Mucosa of rectum (tissue), 2 donors: ENCODE measurements around the gene JAZF1.

Experiments used
- H3K27ac ChIP-seq, 2 donors: one replicate each; pipeline ENCODE4 v1.7.0; 2013; ENCODE audit warnings: inconsistent platforms in 2 of 2, low read depth in 2 of 2, low read length in 2 of 2
- H3K27me3 ChIP-seq, 2 donors: one replicate each; pipeline ENCODE4 v1.7.0; 2013; ENCODE audit warnings: low read length in 2 of 2; ENCODE audit not compliant: control insufficient read depth in 2 of 2, insufficient read depth in 2 of 2
- H3K36me3 ChIP-seq, 2 donors: one replicate each; pipeline ENCODE4 v1.7.0; 2013; ENCODE audit warnings: low read length in 2 of 2; ENCODE audit not compliant: control insufficient read depth in 2 of 2, insufficient read depth in 2 of 2
- H3K4me1 ChIP-seq, 2 donors: one replicate each; pipeline ENCODE4 v1.7.0; 2013; ENCODE audit warnings: low read length in 2 of 2, mild to moderate bottlenecking in 1 of 2; ENCODE audit not compliant: control insufficient read depth in 2 of 2, insufficient read depth in 2 of 2
- H3K4me3 ChIP-seq, 2 donors: one replicate each; pipeline ENCODE4 v1.7.0; 2013; ENCODE audit warnings: low read length in 2 of 2
- H3K9ac ChIP-seq, 2 donors: one replicate each; pipeline ENCODE4 v1.7.0; 2013; ENCODE audit warnings: low read length in 2 of 2, low read depth in 1 of 2, mild to moderate bottlenecking in 1 of 2
- H3K9me3 ChIP-seq, 2 donors: one replicate each; pipeline ENCODE4 v1.7.0; 2013; ENCODE audit warnings: low read length in 2 of 2; ENCODE audit not compliant: control insufficient read depth in 2 of 2
- donor health status: healthy.
- donor health status: Normal muscosa, but diverticular disease.

JAZF1 gene

DNA sequence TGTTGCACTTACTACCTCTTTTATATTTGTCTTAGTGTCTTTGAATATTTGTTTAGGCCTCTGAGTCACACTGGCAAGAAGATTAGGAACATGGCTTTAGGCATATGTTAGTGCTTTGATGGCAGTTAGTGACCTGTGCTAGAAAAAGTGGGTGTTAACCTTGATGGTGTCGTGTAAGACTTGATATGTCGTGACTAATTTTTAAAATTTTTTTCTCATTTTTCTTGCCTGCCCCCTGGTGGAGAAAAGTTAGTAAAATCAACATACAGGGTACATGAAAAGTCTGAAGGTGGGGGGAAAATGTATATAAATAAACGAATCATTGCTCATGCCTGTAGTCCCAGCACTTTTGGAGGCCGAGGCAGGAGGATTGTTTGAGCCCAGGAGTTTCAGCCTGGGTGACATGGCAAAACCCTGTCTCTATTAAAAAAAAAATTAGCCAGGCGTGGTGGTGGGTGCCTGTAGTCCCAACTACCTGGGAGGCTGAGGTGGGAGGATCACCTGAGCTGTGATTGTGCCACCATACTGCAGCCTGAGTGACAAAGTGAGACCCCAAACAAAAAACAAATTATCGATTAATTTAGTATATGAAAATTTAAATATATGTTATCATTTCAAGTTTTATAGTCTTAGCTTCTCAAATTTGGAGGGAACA is 396.1 kb downstream of the JAZF1 start:
- no peak overlapping the region for H3K27ac ChIP-seq
- H3K4me3 ChIP-seq: no peak overlapping the region
- H3K9ac ChIP-seq: no peak overlapping the region
- no peaks in the 10 kb centered on the region for H3K27me3 ChIP-seq
- H3K36me3 ChIP-seq: peaks cover 22 to 31% of the 10 kb centered on the region in 2 donors
- H3K9me3 ChIP-seq: no peaks in the 10 kb centered on the region
- H3K4me1 ChIP-seq: no peaks in the 10 kb centered on the region

DNA sequence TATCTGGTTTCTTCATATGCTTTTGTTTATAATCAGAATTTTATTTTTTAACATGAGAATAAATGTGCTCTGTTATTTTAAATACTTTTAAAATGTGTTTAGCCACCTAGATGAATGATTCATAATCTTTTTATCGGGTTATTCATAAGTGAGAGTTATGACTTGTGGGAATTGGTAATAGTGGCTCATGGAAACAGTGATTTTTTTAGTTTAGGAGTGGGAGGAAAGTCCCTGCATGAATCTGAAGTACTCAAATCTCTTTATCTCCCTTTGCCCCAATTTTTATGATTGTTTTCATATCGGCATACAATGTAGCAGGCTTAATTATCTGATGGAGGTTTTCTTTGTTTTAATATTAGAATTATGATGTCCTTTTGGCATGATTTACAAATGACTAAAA is 397.7 kb downstream of the JAZF1 start:
- Histone ChIP-seq H3K36me3 (peaks cover 13 to 23% of the 10 kb centered on the region in 2 donors), H3K9me3 (no peaks in the 10 kb centered on the region), H3K9ac (no peak overlapping the region), H3K4me1 (no peaks in the 10 kb centered on the region), H3K4me3 (no peak overlapping the region), H3K27me3 (no peaks in the 10 kb centered on the region), H3K27ac (no peak overlapping the region)

GRCh38 chr7:27781188-27781587 is 399.4 kb downstream of the JAZF1 start:
- no peak overlapping the region for H3K9ac ChIP-seq
- H3K27me3 ChIP-seq: no peaks in the 10 kb centered on the region
- H3K9me3 ChIP-seq: no peaks in the 10 kb centered on the region
- H3K4me1 ChIP-seq: no peaks in the 10 kb centered on the region
- no peak overlapping the region for H3K4me3 ChIP-seq
- H3K27ac ChIP-seq: no peak overlapping the region
- peaks cover 8% of the 10 kb centered on the region in 2 donors for H3K36me3 ChIP-seq
